HepG2 (cell line): ENCODE measurements around the gene PKD2L1. TPM values are rescaled to one million over a fixed set of nuclear protein-coding genes. Genes with fewer than 3 reads are reported as not detected.

Source experiments
- ARHGAP35 ChIP-seq: sonication (generic); formaldehyde crosslinking; IDR thresholded peaks from 2 replicates; pipeline ENCODE4 v1.9.0; 2022; ENCODE audit warnings: mild to moderate bottlenecking, inconsistent platforms, moderate library complexity, missing genetic modification reagents, borderline replicate concordance
- ASH2L ChIP-seq: fragments of 300-600, 200-600 bp; sonication (generic); IDR thresholded peaks from 2 replicates; pipeline ENCODE4 v1.7.0; 2017; ENCODE audit warnings: low read depth, mild to moderate bottlenecking, moderate library complexity, mixed read lengths, low read length; ENCODE audit not compliant: insufficient read length
- CEBPG ChIP-seq: IDR thresholded peaks from 2 replicates; pipeline ENCODE4 v1.6.1; 2016
- HCFC1 ChIP-seq: fragments of 150-350 bp; IDR thresholded peaks from 2 replicates; pipeline ENCODE4 v1.6.1; 2014; ENCODE audit warnings: low read depth, low read length
- IRF2 ChIP-seq: IDR thresholded peaks from 2 replicates; pipeline ENCODE4 v1.6.1; 2018; ENCODE audit warnings: missing genetic modification reagents, missing compliant biosample characterization
- PAWR ChIP-seq: sonication (generic); formaldehyde crosslinking; IDR thresholded peaks from 2 replicates; pipeline ENCODE4 v1.4.0; 2020; ENCODE audit warnings: missing genetic modification reagents, mild to moderate bottlenecking, borderline replicate concordance
- POGZ ChIP-seq: sonication (generic); formaldehyde crosslinking; IDR thresholded peaks from 2 replicates; pipeline ENCODE4 v1.4.0; 2020; ENCODE audit warnings: mild to moderate bottlenecking, missing genetic modification reagents
- RAD21 ChIP-seq: fragments of 450-650 bp; formaldehyde crosslinking; IDR thresholded peaks from 2 replicates; pipeline ENCODE4 v1.5.0; 2020; ENCODE audit warnings: mild to moderate bottlenecking
- SP2 ChIP-seq: sonication (generic); formaldehyde crosslinking; IDR thresholded peaks from 2 replicates; pipeline ENCODE4 v1.5.1; 2020; ENCODE audit warnings: mild to moderate bottlenecking, missing genetic modification reagents
- ZNF460 ChIP-seq: sonication (generic); formaldehyde crosslinking; IDR thresholded peaks from 2 replicates; pipeline ENCODE4 v1.5.1; 2020; ENCODE audit warnings: missing genetic modification reagents, mild to moderate bottlenecking, borderline replicate concordance
- ZNF557 ChIP-seq: sonication (generic); formaldehyde crosslinking; IDR thresholded peaks from 2 replicates; pipeline ENCODE4 v1.4.0; 2020; ENCODE audit warnings: missing genetic modification reagents
- ZNF589 ChIP-seq: sonication (generic); formaldehyde crosslinking; conservative IDR thresholded peaks from 2 replicates; pipeline ENCODE4 v1.8.0; 2022; ENCODE audit warnings: mild to moderate bottlenecking, moderate library complexity, missing genetic modification reagents
- ZNF678 ChIP-seq: sonication (generic); formaldehyde crosslinking; IDR thresholded peaks from 2 replicates; pipeline ENCODE4 v1.4.0; 2020; ENCODE audit warnings: mild to moderate bottlenecking, missing genetic modification reagents
- polyA plus RNA-seq, 8 experiments: library from polyadenylated mRNA; depleted of rRNA in 3 of 8; stranded (reverse) in 7 of 8; unstranded in 1 of 8; fragments of >200 nt; fragmentation: Illumina TruSeq in 4 of 8; extraction: Trizol in 4 of 8; gene quantifications; 2 replicates each; pipeline versions ENCODE4 v1.2.1 to v1.2.3, GENCODE V29; 2011 to 2016; ENCODE audit warnings: low read depth in 4 of 8, missing spikeins in 1 of 8, mixed read lengths in 1 of 8; ENCODE audit not compliant: insufficient read depth in 1 of 8
- total RNA-seq, 5 experiments: library from RNA; depleted of rRNA; stranded (reverse); fragments of >200 nt; fragmentation: Illumina TruSeq; extraction: Trizol; gene quantifications; 2 replicates each; pipeline ENCODE4 v1.2.3, GENCODE V29; 2016; ENCODE audit warnings: low read depth in 1 of 5
- TF ChIP-seq, protein P1 (sequence below): IDR thresholded peaks from 2 replicates; pipeline ENCODE4 v1.6.1; 2018; ENCODE audit warnings: missing genetic modification reagents
- TF ChIP-seq, protein P2 (sequence below): sonication (generic); formaldehyde crosslinking; IDR thresholded peaks from 2 replicates; pipeline ENCODE4 v1.4.0; 2020; ENCODE audit warnings: missing genetic modification reagents
- TF ChIP-seq, protein P3 (sequence below): sonication (generic); formaldehyde crosslinking; IDR thresholded peaks from 2 replicates; pipeline ENCODE4 v1.4.0; 2020; ENCODE audit warnings: mild to moderate bottlenecking, missing genetic modification reagents
- TF ChIP-seq, protein P4 (sequence below): sonication (generic); formaldehyde crosslinking; conservative IDR thresholded peaks from 2 replicates; pipeline ENCODE4 v1.8.0; 2022; ENCODE audit warnings: low read depth, missing genetic modification reagents
- TF ChIP-seq, protein P5 (sequence below): sonication (generic); formaldehyde crosslinking; conservative IDR thresholded peaks from 2 replicates; pipeline ENCODE4 v1.4.0; 2020; ENCODE audit warnings: missing genetic modification reagents

The PKD2L1 gene
- total and polyA plus RNA-seq, 2 of the 13 experiments (the other 11 are each of a cell fraction or from before 2014, with no cell fraction given) = 0.07 to 0.15 TPM

DNA sequence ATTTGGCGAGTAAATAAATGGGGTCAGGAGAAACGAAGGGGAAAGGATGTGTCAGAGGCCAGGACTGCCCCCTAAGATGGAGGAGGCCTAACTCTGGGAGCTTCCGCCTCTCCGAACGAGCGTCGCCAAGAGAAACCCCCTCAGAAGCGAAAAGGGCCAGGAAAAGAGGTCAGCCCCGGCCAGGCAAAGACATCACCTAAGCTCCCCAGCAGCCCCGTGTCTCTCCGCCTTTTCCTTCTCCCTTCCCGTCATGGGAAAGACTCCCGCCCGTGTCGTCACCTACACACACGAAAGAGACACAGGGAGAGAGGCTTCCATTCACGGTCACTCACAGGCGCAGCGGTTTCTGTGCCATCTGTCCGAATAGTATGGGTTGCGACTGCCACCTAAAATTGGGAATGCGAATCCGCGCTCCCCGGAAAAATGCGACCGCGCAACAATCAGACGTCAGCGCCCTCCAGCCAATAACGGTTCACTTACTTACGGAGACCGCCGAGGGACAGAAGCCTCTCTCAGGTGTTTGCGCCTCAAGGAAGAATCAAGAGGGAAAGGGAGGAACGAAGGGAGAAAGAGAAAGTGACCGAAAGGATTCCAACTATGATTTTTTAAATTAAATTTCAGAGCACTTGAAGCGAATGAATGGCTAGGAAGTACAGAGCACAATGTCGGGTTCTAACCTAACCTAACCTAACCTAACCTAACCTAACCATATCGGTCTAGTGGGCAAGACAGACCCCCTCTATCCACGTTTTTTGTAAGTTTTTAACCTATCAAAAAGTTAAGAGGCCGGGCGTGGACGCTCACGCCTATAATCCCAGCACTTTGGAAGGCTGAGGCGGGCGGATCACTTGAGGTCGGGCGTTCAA is 62.6 kb downstream of the PKD2L1 start, which contains the start of gene CWF19L1 (continued):
- TF ChIP-seq, protein P1, sequence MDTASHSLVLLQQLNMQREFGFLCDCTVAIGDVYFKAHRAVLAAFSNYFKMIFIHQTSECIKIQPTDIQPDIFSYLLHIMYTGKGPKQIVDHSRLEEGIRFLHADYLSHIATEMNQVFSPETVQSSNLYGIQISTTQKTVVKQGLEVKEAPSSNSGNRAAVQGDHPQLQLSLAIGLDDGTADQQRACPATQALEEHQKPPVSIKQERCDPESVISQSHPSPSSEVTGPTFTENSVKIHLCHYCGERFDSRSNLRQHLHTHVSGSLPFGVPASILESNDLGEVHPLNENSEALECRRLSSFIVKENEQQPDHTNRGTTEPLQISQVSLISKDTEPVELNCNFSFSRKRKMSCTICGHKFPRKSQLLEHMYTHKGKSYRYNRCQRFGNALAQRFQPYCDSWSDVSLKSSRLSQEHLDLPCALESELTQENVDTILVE (CRISPR knock-in tag) = peak; percentile 20; the same call in 1 of the 2 replicates
- TF ChIP-seq, protein P2, sequence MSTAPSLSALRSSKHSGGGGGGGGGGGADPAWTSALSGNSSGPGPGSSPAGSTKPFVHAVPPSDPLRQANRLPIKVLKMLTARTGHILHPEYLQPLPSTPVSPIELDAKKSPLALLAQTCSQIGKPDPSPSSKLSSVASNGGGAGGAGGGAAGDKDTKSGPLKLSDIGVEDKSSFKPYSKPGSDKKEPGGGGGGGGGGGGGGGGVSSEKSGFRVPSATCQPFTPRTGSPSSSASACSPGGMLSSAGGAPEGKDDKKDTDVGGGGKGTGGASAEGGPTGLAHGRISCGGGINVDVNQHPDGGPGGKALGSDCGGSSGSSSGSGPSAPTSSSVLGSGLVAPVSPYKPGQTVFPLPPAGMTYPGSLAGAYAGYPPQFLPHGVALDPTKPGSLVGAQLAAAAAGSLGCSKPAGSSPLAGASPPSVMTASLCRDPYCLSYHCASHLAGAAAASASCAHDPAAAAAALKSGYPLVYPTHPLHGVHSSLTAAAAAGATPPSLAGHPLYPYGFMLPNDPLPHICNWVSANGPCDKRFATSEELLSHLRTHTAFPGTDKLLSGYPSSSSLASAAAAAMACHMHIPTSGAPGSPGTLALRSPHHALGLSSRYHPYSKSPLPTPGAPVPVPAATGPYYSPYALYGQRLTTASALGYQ (CRISPR knock-in tag) = no peak
- TF ChIP-seq PAWR (CRISPR knock-in tag) (no peak), ASH2L (peak; percentile 61), ZNF589 (CRISPR knock-in tag) (0 out of 2 replicates have a peak, but pooled peaks have one; percentile 47), ZNF460 (CRISPR knock-in tag) (no peak; the same call in 1 of the 2 replicates), IRF2 (peak; percentile 96), RAD21 (CRISPR knock-in tag) (no peak), ZNF557 (CRISPR knock-in tag) (no peak), ZNF678 (CRISPR knock-in tag) (no peak), POGZ (CRISPR knock-in tag) (peak; percentile 90), SP2 (CRISPR knock-in tag) (peak; percentile 15; the same call in 1 of the 2 replicates), HCFC1 (peak; percentile 59; the same call in 1 of the 2 replicates), ARHGAP35 (CRISPR knock-in tag) (no peak), CEBPG (CRISPR knock-in tag) (peak; percentile 42; the same call in 1 of the 2 replicates)
- TF ChIP-seq, protein P3, sequence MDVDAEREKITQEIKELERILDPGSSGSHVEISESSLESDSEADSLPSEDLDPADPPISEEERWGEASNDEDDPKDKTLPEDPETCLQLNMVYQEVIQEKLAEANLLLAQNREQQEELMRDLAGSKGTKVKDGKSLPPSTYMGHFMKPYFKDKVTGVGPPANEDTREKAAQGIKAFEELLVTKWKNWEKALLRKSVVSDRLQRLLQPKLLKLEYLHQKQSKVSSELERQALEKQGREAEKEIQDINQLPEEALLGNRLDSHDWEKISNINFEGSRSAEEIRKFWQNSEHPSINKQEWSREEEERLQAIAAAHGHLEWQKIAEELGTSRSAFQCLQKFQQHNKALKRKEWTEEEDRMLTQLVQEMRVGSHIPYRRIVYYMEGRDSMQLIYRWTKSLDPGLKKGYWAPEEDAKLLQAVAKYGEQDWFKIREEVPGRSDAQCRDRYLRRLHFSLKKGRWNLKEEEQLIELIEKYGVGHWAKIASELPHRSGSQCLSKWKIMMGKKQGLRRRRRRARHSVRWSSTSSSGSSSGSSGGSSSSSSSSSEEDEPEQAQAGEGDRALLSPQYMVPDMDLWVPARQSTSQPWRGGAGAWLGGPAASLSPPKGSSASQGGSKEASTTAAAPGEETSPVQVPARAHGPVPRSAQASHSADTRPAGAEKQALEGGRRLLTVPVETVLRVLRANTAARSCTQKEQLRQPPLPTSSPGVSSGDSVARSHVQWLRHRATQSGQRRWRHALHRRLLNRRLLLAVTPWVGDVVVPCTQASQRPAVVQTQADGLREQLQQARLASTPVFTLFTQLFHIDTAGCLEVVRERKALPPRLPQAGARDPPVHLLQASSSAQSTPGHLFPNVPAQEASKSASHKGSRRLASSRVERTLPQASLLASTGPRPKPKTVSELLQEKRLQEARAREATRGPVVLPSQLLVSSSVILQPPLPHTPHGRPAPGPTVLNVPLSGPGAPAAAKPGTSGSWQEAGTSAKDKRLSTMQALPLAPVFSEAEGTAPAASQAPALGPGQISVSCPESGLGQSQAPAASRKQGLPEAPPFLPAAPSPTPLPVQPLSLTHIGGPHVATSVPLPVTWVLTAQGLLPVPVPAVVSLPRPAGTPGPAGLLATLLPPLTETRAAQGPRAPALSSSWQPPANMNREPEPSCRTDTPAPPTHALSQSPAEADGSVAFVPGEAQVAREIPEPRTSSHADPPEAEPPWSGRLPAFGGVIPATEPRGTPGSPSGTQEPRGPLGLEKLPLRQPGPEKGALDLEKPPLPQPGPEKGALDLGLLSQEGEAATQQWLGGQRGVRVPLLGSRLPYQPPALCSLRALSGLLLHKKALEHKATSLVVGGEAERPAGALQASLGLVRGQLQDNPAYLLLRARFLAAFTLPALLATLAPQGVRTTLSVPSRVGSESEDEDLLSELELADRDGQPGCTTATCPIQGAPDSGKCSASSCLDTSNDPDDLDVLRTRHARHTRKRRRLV (CRISPR knock-in tag) = no peak
- TF ChIP-seq, protein P4, sequence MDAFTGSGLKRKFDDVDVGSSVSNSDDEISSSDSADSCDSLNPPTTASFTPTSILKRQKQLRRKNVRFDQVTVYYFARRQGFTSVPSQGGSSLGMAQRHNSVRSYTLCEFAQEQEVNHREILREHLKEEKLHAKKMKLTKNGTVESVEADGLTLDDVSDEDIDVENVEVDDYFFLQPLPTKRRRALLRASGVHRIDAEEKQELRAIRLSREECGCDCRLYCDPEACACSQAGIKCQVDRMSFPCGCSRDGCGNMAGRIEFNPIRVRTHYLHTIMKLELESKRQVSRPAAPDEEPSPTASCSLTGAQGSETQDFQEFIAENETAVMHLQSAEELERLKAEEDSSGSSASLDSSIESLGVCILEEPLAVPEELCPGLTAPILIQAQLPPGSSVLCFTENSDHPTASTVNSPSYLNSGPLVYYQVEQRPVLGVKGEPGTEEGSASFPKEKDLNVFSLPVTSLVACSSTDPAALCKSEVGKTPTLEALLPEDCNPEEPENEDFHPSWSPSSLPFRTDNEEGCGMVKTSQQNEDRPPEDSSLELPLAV (CRISPR knock-in tag) = no peak
- TF ChIP-seq, protein P5, sequence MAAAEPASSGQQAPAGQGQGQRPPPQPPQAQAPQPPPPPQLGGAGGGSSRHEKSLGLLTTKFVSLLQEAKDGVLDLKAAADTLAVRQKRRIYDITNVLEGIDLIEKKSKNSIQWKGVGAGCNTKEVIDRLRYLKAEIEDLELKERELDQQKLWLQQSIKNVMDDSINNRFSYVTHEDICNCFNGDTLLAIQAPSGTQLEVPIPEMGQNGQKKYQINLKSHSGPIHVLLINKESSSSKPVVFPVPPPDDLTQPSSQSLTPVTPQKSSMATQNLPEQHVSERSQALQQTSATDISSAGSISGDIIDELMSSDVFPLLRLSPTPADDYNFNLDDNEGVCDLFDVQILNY (CRISPR knock-in tag) = peak; percentile 85
